Measurements from ENCODE around the gene PPM1H.

GRCh38 chr12:62763861-62764645 lies 170.9 kb downstream of the PPM1H start:
- TF ChIP-seq CTCF (IDR thresholded peaks at IDR 0.05; ENCODE audit: control extremely low read depth in 1 of 3, insufficient read depth in 1 of 3, low read depth in 1 of 3, low read length in 3 of 3) (no peak), TAF1 (IDR thresholded peaks at IDR 0.05; ENCODE audit: low read depth, low read length) (no peak), RXRA (IDR thresholded peaks at IDR 0.05; ENCODE audit: insufficient read depth, low read depth, low read length) (no peak), YY1 (IDR thresholded peaks at IDR 0.05; ENCODE audit: low read depth, low read length) (no peak), E2F6 (IDR thresholded peaks at IDR 0.05) (no peak), KDM5A (IDR thresholded peaks at IDR 0.05; ENCODE audit: low read length) (no peak), MAX (IDR thresholded peaks at IDR 0.05) (no peak), SP4 (IDR thresholded peaks at IDR 0.05; ENCODE audit: low read length) (no peak), POLR2A (IDR thresholded peaks at IDR 0.05; ENCODE audit: control extremely low read depth in 1 of 2, low read depth in 2 of 2, low read length in 2 of 2) (no peak), HDAC2 (IDR thresholded peaks at IDR 0.05; ENCODE audit: borderline replicate concordance in 1 of 2, low read depth in 2 of 2, low read length in 2 of 2) (no peak)
